ENCODE measurements around the gene R3HDML. TPM values are rescaled to one million over a fixed set of nuclear protein-coding genes. Genes with fewer than 3 reads are reported as not detected.

Gene R3HDML
- polyA plus RNA-seq, 3 donors: not detected

GRCh38 chr20:44335675-44336074 lies 1.2 kb upstream of the R3HDML start:
- H3K27ac Mint-ChIP-seq: no peak overlapping the region

GRCh38 chr20:44336086-44336485 lies 757 bp upstream of the R3HDML start:
- Mint-ChIP-seq H3K27me3 (ENCODE audit: low read depth in 3 of 3) (peaks cover 0 to 18% (median 15%) of the 10 kb centered on the region in 3 donors), H3K4me1 (no peaks in the 10 kb centered on the region), H3K9me3 (no peaks in the 10 kb centered on the region), H3K36me3 (no peaks in the 10 kb centered on the region), H3K27ac (no peak overlapping the region), H3K4me3 (no peak overlapping the region)
- Histone ChIP-seq H3K27me3 (ENCODE audit: control insufficient read depth in 2 of 2, insufficient read depth in 2 of 2, low read length in 2 of 2) (peaks cover 0 to 2% of the 10 kb centered on the region in 2 donors), H3K79me2 (ENCODE audit: insufficient read depth, low read length) (no peaks in the 10 kb centered on the region), H3K9me3 (replicated peaks in 1 of 2; ENCODE audit: control insufficient read depth in 1 of 2, insufficient read depth in 1 of 2, low read length in 2 of 2) (no peaks in the 10 kb centered on the region), H3K4me1 (ENCODE audit: control insufficient read depth in 1 of 2, insufficient read depth in 2 of 2, low read length in 2 of 2) (no peaks in the 10 kb centered on the region), H3K4me3 (replicated peaks in 1 of 3; ENCODE audit: low read depth in 2 of 3, low read length in 3 of 3) (no peak overlapping the region), H4K20me1 (ENCODE audit: insufficient read depth, low read length) (no peaks in the 10 kb centered on the region), H3K4me2 (replicated peaks; ENCODE audit: extremely low read depth, low read length, poor library complexity, severe bottlenecking) (no peak overlapping the region), H3K9ac (ENCODE audit: insufficient read depth, low read length, poor library complexity, severe bottlenecking) (no peak overlapping the region), H3K27ac (ENCODE audit: low read depth in 1 of 2, low read length in 2 of 2) (no peak overlapping the region), H2AFZ (ENCODE audit: insufficient read depth, low read depth, low read length, poor library complexity, severe bottlenecking) (no peak overlapping the region), H3K36me3 (replicated peaks in 1 of 2; ENCODE audit: control insufficient read depth in 1 of 2, insufficient read depth in 2 of 2, low read length in 2 of 2) (no peaks in the 10 kb centered on the region)
- TF ChIP-seq CTCF (IDR thresholded peaks at IDR 0.05): no peak
- 33% methylated on average over 13 of the region's 15 CpGs for WGBS (ENCODE audit: insufficient coverage)
- intact Hi-C loops (cut with micrococcal nuclease): no loop called here
- no peak for DNase-seq

More at GRCh38 chr20:44335675-44336074, 1.2 kb upstream of the R3HDML start:
- intact Hi-C loops (cut with micrococcal nuclease): no loop called here
- H3K4me2 ChIP-seq (replicated peaks; ENCODE audit: extremely low read depth, low read length, poor library complexity, severe bottlenecking): no peak overlapping the region
- H3K4me1 ChIP-seq (ENCODE audit: control insufficient read depth in 1 of 2, insufficient read depth in 2 of 2, low read length in 2 of 2): no peaks in the 10 kb centered on the region
- H3K4me3 Mint-ChIP-seq: no peak overlapping the region
- WGBS (ENCODE audit: insufficient coverage): 88% methylated on average over 1 of the region's 2 CpGs
- TF ChIP-seq CTCF (IDR thresholded peaks at IDR 0.05): no peak
- H2AFZ ChIP-seq (ENCODE audit: insufficient read depth, low read depth, low read length, poor library complexity, severe bottlenecking): no peak overlapping the region
- H3K36me3 Mint-ChIP-seq: no peaks in the 10 kb centered on the region
- peaks cover 0 to 2% of the 10 kb centered on the region in 2 donors for H3K27me3 ChIP-seq (ENCODE audit: control insufficient read depth in 2 of 2, insufficient read depth in 2 of 2, low read length in 2 of 2)
- H3K9me3 Mint-ChIP-seq: no peaks in the 10 kb centered on the region
- no peaks in the 10 kb centered on the region for H3K9me3 ChIP-seq (replicated peaks in 1 of 2; ENCODE audit: control insufficient read depth in 1 of 2, insufficient read depth in 1 of 2, low read length in 2 of 2)
- no peak overlapping the region for H3K4me3 ChIP-seq (replicated peaks in 1 of 3; ENCODE audit: low read depth in 2 of 3, low read length in 3 of 3)
- H3K4me1 Mint-ChIP-seq: no peaks in the 10 kb centered on the region
- no peak for DNase-seq
- H3K36me3 ChIP-seq (replicated peaks in 1 of 2; ENCODE audit: control insufficient read depth in 1 of 2, insufficient read depth in 2 of 2, low read length in 2 of 2): no peaks in the 10 kb centered on the region
- no peak overlapping the region for H3K9ac ChIP-seq (ENCODE audit: insufficient read depth, low read length, poor library complexity, severe bottlenecking)
- no peaks in the 10 kb centered on the region for H3K79me2 ChIP-seq (ENCODE audit: insufficient read depth, low read length)
- no peaks in the 10 kb centered on the region for H4K20me1 ChIP-seq (ENCODE audit: insufficient read depth, low read length)
- peaks cover 0 to 15% (median 14%) of the 10 kb centered on the region in 3 donors for H3K27me3 Mint-ChIP-seq (ENCODE audit: low read depth in 3 of 3)
- H3K27ac ChIP-seq (ENCODE audit: low read depth in 1 of 2, low read length in 2 of 2): no peak overlapping the region
